RWPE1 (cell line): Measurements from ENCODE around the gene SURF2.
"Not testable (repeated sequence)": the region's sequence is repeated elsewhere in the genome, so short reads cannot be mapped to it uniquely, and the experiment has no call there.

ENCODE experiments used
- CTCF ChIA-PET: fragments of 350-600 bp; sonication (Branson Sonifier 250); formaldehyde crosslinking; extraction: SDS; loops from one replicate; lab custom pipeline; 2021; lab: Yijun Ruan, JAX
- POLR2A ChIA-PET: fragments of 400-600 bp; formaldehyde crosslinking; extraction: SDS; loops from one replicate; lab custom pipeline; 2020; ENCODE audit warnings: antibody characterized with exemption; ENCODE audit not compliant: low non-redundant PET; lab: Yijun Ruan, JAX
- DNase-seq: peaks from one replicate; pipeline ENCODE4 v3.0.0; 2012; ENCODE audit warnings: low spot score
- H3K27ac ChIP-seq: fragments of 450-650 bp; 2 replicates; pipeline ENCODE4 v1.5.1; 2017
- CTCF ChIP-seq: fragments of 450-650 bp; conservative IDR thresholded peaks from 2 replicates; pipeline ENCODE4 v1.5.1; 2017; ENCODE audit warnings: low read depth, mild to moderate bottlenecking

SURF2 gene

GRCh38 chr9:133389025-133389557 lies 32.7 kb downstream of the SURF2 start:
- POLR2A ChIA-PET = interaction anchor here (0.5 to 0.6 kb wide), 2 partner anchors 9 to 41 kb away, joined by 3 read pairs; partner anchors contain the start of genes MED22 and RPL7A

GRCh38 chr9:133389562-133389961 lies 33.2 kb downstream of the SURF2 start:
- CTCF ChIA-PET = interaction anchor here (0.6 kb wide), 2 partner anchors 19 to 30 kb away, joined by 3 to 4 read pairs; no protein-coding TSS in a partner anchor
- no peak for TF ChIP-seq CTCF
- POLR2A ChIA-PET = interaction anchor here (0.6 kb wide), 2 partner anchors 10 to 29 kb away, joined by 3 to 4 read pairs; no protein-coding TSS in a partner anchor
- DNase-seq = no peak
- H3K27ac ChIP-seq = no peak overlapping the region

More at GRCh38 chr9:133389025-133389557, 32.7 kb downstream of the SURF2 start:
- no peak for DNase-seq
- no peak for TF ChIP-seq CTCF
- CTCF ChIA-PET = interaction anchor here (0.6 to 0.9 kb wide), 3 partner anchors 19 to 617 kb away, joined by 3 to 4 read pairs (median 3); partner anchors contain the start of gene CACFD1
- no peak overlapping the region for H3K27ac ChIP-seq

- ChIA-PET CTCF (interaction anchor here (0.6 kb wide), 1 partner anchor 512 kb away, joined by 5 read pairs; no protein-coding TSS in a partner anchor), POLR2A (no interaction called here)
- no peak for DNase-seq
- H3K27ac ChIP-seq = no peak overlapping the region
- no peak for TF ChIP-seq CTCF
Measured at GRCh38 chr9:133390713-133391112, 34.4 kb downstream of the SURF2 start.

- POLR2A ChIA-PET, H3K27ac ChIP-seq, CTCF ChIA-PET, DNase-seq: not testable (repeated sequence)
Measured at GRCh38 chr9:133391449-133391848, 35.1 kb downstream of the SURF2 start.

- H3K27ac ChIP-seq, POLR2A ChIA-PET, DNase-seq, CTCF ChIA-PET: not testable (repeated sequence)
Measured at GRCh38 chr9:133392308-133392707, 36.0 kb downstream of the SURF2 start.

GRCh38 chr9:133393399-133393798 lies 37.0 kb downstream of the SURF2 start:
- no peak overlapping the region for H3K27ac ChIP-seq
- no peak for DNase-seq
- CTCF ChIA-PET = interaction anchor here (0.8 kb wide), 1 partner anchor 13 kb away, joined by 3 read pairs; no protein-coding TSS in a partner anchor
- POLR2A ChIA-PET = no interaction called here
- no peak for TF ChIP-seq CTCF

GRCh38 chr9:133394687-133395271 lies 38.4 kb downstream of the SURF2 start:
- CTCF ChIA-PET = interaction anchor here (0.5 to 2.1 kb wide), 4 partner anchors 17 to 209 kb away, joined by 3 to 6 read pairs (median 3); no protein-coding TSS in a partner anchor
- TF ChIP-seq CTCF = no peak
- no peak for DNase-seq
- POLR2A ChIA-PET = interaction anchor here (0.6 kb wide), 1 partner anchor 382 kb away, joined by 5 read pairs; no protein-coding TSS in a partner anchor
- H3K27ac ChIP-seq = no peak overlapping the region
